Measurements from ENCODE around the gene CES1.
"Not testable (repeated sequence)": the region's sequence is repeated elsewhere in the genome, so short reads cannot be mapped to it uniquely, and the experiment has no call there.

Gene CES1

GRCh38 chr16:55834049-55834448 lies 1.2 kb upstream of the CES1 start:
- DNase-seq = no peak
- intact Hi-C loops (cut with DNase I) = no loop called here

- intact Hi-C loops (cut with DNase I) = no loop called here
- DNase-seq = no peak
These were observed 497 bp downstream of the CES1 start for GRCh38 chr16:55832425-55832772.

- intact Hi-C loops (cut with DNase I) = no loop called here
- DNase-seq = no peak
These were observed 2.1 kb downstream of the CES1 start for GRCh38 chr16:55830658-55831294.

GRCh38 chr16:55829232-55829631 lies 3.7 kb downstream of the CES1 start:
- intact Hi-C loops (cut with DNase I); DNase-seq: not testable (repeated sequence)

- intact Hi-C loops (cut with DNase I) = no loop called here
- DNase-seq = no peak
These were observed 4.2 kb downstream of the CES1 start for GRCh38 chr16:55828680-55829079.

GRCh38 chr16:55825115-55825728 lies 7.7 kb downstream of the CES1 start:
- intact Hi-C loops (cut with DNase I) = no loop called here
- no peak for DNase-seq

GRCh38 chr16:55824473-55825000 lies 8.4 kb downstream of the CES1 start:
- DNase-seq = no peak
- intact Hi-C loops (cut with DNase I) = no loop called here

GRCh38 chr16:55822280-55822810 lies 10.6 kb downstream of the CES1 start:
- intact Hi-C loops (cut with DNase I) = no loop called here

GRCh38 chr16:55821210-55821609 lies 11.7 kb downstream of the CES1 start:
- DNase-seq = no peak
- intact Hi-C loops (cut with DNase I) = no loop called here

More at GRCh38 chr16:55822280-55822810, 10.6 kb downstream of the CES1 start:
- DNase-seq = no peak

GRCh38 chr16:55820615-55821014 lies 12.3 kb downstream of the CES1 start:
- DNase-seq = no peak
- intact Hi-C loops (cut with DNase I) = no loop called here

GRCh38 chr16:55817236-55817912 lies 15.5 kb downstream of the CES1 start:
- DNase-seq = no peak
- intact Hi-C loops (cut with DNase I) = no loop called here

- intact Hi-C loops (cut with DNase I); DNase-seq: not testable (repeated sequence)
These were observed 16.7 kb downstream of the CES1 start for GRCh38 chr16:55816222-55816621.

- intact Hi-C loops (cut with DNase I) = no loop called here
- no peak for DNase-seq
These were observed 17.6 kb downstream of the CES1 start for GRCh38 chr16:55815320-55815719.

GRCh38 chr16:55814174-55814573 lies 18.7 kb downstream of the CES1 start:
- intact Hi-C loops (cut with DNase I); DNase-seq: not testable (repeated sequence)

GRCh38 chr16:55813730-55814129 lies 19.2 kb downstream of the CES1 start:
- intact Hi-C loops (cut with DNase I); DNase-seq: not testable (repeated sequence)

- intact Hi-C loops (cut with DNase I) = no loop called here
- no peak for DNase-seq
These were observed 19.9 kb downstream of the CES1 start for GRCh38 chr16:55812951-55813350.

GRCh38 chr16:55811811-55812210 lies 21.1 kb downstream of the CES1 start:
- intact Hi-C loops (cut with DNase I) = no loop called here
- DNase-seq = no peak

- intact Hi-C loops (cut with DNase I) = no loop called here
- DNase-seq = no peak
These were observed 22.4 kb downstream of the CES1 start for GRCh38 chr16:55810451-55810961.

- no peak for DNase-seq
- intact Hi-C loops (cut with DNase I) = no loop called here
These were observed 23.0 kb downstream of the CES1 start for GRCh38 chr16:55809851-55810250.

- no peak for DNase-seq
- intact Hi-C loops (cut with DNase I) = no loop called here
These were observed 23.5 kb downstream of the CES1 start for GRCh38 chr16:55809386-55809785.

GRCh38 chr16:55808286-55808685 lies 24.6 kb downstream of the CES1 start:
- intact Hi-C loops (cut with DNase I); DNase-seq: not testable (repeated sequence)
